ENCODE results near the gene FAM120C. TPM values are rescaled to one million over a fixed set of nuclear protein-coding genes. Genes with fewer than 3 reads are reported as not detected.

Gene FAM120C
- polyA plus RNA-seq, 3 donors from 2014 or later, result 2.5 to 4.0 (median 3.3) TPM

- no peaks in the 10 kb centered on the region for H3K9me3 Mint-ChIP-seq
- H3K4me3 Mint-ChIP-seq, result peak overlapping the region; percentile 93 to 97 (median 96)
- peak overlapping the region; percentile 91 to 99 (median 96) for H3K27ac Mint-ChIP-seq
- peaks cover 0 to 16% (median 11%) of the 10 kb centered on the region in 3 donors for H3K27me3 Mint-ChIP-seq (ENCODE audit: low read depth in 3 of 3)
- DNase-seq, result peak in 1 of 3 donors; percentile 0
- H3K4me1 Mint-ChIP-seq, result peaks cover 19 to 31% of the 10 kb centered on the region in 2 donors
- H3K36me3 Mint-ChIP-seq, result peaks cover 0 to 3% (median 0%) of the 10 kb centered on the region in 3 donors
Observed at GRCh38 chrX:54043541-54044125, 139.4 kb downstream of the FAM120C start.

- peak in 1 of 3 donors; percentile 4 for DNase-seq
- Mint-ChIP-seq H3K27me3 (ENCODE audit: low read depth in 3 of 3) (peaks cover 0 to 16% (median 11%) of the 10 kb centered on the region in 3 donors), H3K4me3 (peak overlapping the region; percentile 93 to 97 (median 96)), H3K36me3 (peaks cover 0 to 3% (median 0%) of the 10 kb centered on the region in 3 donors), H3K4me1 (peaks cover 19 to 31% of the 10 kb centered on the region in 2 donors), H3K9me3 (no peaks in the 10 kb centered on the region), H3K27ac (peak overlapping the region; percentile 91 to 99 (median 96))
Observed at GRCh38 chrX:54043056-54043455, 140.0 kb downstream of the FAM120C start.

- Mint-ChIP-seq H3K9me3 (no peaks in the 10 kb centered on the region), H3K27me3 (ENCODE audit: low read depth in 3 of 3) (peaks cover 0 to 16% (median 11%) of the 10 kb centered on the region in 3 donors)
Observed at GRCh38 chrX:54042609-54043021, 140.4 kb downstream of the FAM120C start.

GRCh38 chrX:54030329-54030728 is 152.7 kb downstream of the FAM120C start:
- H3K4me1 Mint-ChIP-seq, result peaks cover 0 to 2% of the 10 kb centered on the region in 2 donors
- H3K36me3 Mint-ChIP-seq, result peaks cover 12 to 17% (median 13%) of the 10 kb centered on the region in 3 donors
- H3K27me3 Mint-ChIP-seq (ENCODE audit: low read depth in 3 of 3), result peaks cover 0 to 5% (median 3%) of the 10 kb centered on the region in 3 donors
- no peak for DNase-seq
- no peaks in the 10 kb centered on the region for H3K9me3 Mint-ChIP-seq
- H3K4me3 Mint-ChIP-seq, result no peak overlapping the region
- no peak overlapping the region for H3K27ac Mint-ChIP-seq

More at GRCh38 chrX:54042609-54043021, 140.4 kb downstream of the FAM120C start:
- Mint-ChIP-seq H3K4me1 (peaks cover 19 to 31% of the 10 kb centered on the region in 2 donors), H3K27ac (peak overlapping the region; percentile 91 to 99 (median 96)), H3K36me3 (peaks cover 0 to 3% (median 0%) of the 10 kb centered on the region in 3 donors), H3K4me3 (peak overlapping the region; percentile 93 to 97 (median 96))
- peak; percentile 14 to 45 (median 27) for DNase-seq

GRCh38 chrX:54029529-54030143 is 153.4 kb downstream of the FAM120C start:
- H3K4me3 Mint-ChIP-seq, result no peak overlapping the region
- H3K36me3 Mint-ChIP-seq, result peaks cover 9 to 17% (median 13%) of the 10 kb centered on the region in 3 donors
- H3K4me1 Mint-ChIP-seq, result peaks cover 0 to 2% of the 10 kb centered on the region in 2 donors
- no peak for DNase-seq
- no peak overlapping the region for H3K27ac Mint-ChIP-seq
- H3K27me3 Mint-ChIP-seq (ENCODE audit: low read depth in 3 of 3), result peaks cover 0 to 5% (median 3%) of the 10 kb centered on the region in 3 donors
- no peaks in the 10 kb centered on the region for H3K9me3 Mint-ChIP-seq

GRCh38 chrX:54024350-54024749 is 158.7 kb downstream of the FAM120C start:
- H3K4me1 Mint-ChIP-seq, result peaks cover 0 to 2% of the 10 kb centered on the region in 2 donors
- peaks cover 11 to 13% (median 12%) of the 10 kb centered on the region in 3 donors for H3K36me3 Mint-ChIP-seq
- no peak overlapping the region for H3K4me3 Mint-ChIP-seq
- peak overlapping the region in 1 of 6 donors; percentile 52 for H3K27ac Mint-ChIP-seq
- H3K9me3 Mint-ChIP-seq, result no peaks in the 10 kb centered on the region
- DNase-seq, result no peak
- H3K27me3 Mint-ChIP-seq (ENCODE audit: low read depth in 3 of 3), result peaks cover 0 to 4% (median 3%) of the 10 kb centered on the region in 3 donors

Other genes starting within 250 kb of the FAM120C start
- gene PHF8, start 138.8 kb downstream of the FAM120C start, polyA plus RNA-seq, result 10 to 100 TPM in 1 of 3 donors, 1 to 10 TPM in 2; 5.8 to 22.3 (median 8.2) TPM
- not detected for gene WNK3, start 174.8 kb upstream of the FAM120C start, polyA plus RNA-seq